AG09319 (cell line): ENCODE data around the gene MMP20.

Source experiments
- DNase-seq: peaks from one replicate; pipeline ENCODE4 v3.0.0-alpha.2; 2010; ENCODE audit warnings: low read depth; ENCODE audit errors: extremely low read depth
- CTCF ChIP-seq: IDR thresholded peaks from 2 replicates; pipeline ENCODE4 v1.5.1; 2011; ENCODE audit warnings: low read depth, mild to moderate bottlenecking, inconsistent platforms, low read length, moderate library complexity

MMP20 gene

GRCh38 chr11:102623128-102623527 lies 2.0 kb downstream of the MMP20 start:
- TF ChIP-seq CTCF, result no peak
- DNase-seq, result no peak

- DNase-seq, result no peak
- TF ChIP-seq CTCF, result no peak
Observed at GRCh38 chr11:102622258-102622657, 2.9 kb downstream of the MMP20 start.

- TF ChIP-seq CTCF, result no peak
- no peak for DNase-seq
Observed at GRCh38 chr11:102620818-102621561, 4.1 kb downstream of the MMP20 start.

GRCh38 chr11:102620179-102620578 lies 5.0 kb downstream of the MMP20 start:
- TF ChIP-seq CTCF, result no peak
- no peak for DNase-seq

GRCh38 chr11:102617466-102618008 lies 7.6 kb downstream of the MMP20 start:
- TF ChIP-seq CTCF, result no peak
- no peak for DNase-seq

GRCh38 chr11:102615894-102616432 lies 9.2 kb downstream of the MMP20 start:
- DNase-seq, result no peak
- TF ChIP-seq CTCF, result no peak
